ENCODE data around the gene FBXO10.
"Not testable (repeated sequence)": the region's sequence is repeated elsewhere in the genome, so short reads cannot be mapped to it uniquely, and the experiment has no call there.

FBXO10 gene

GRCh38 chr9:37550781-37551180, 25.4 kb downstream of the FBXO10 start:
- no peak for FAIRE-seq
- no peak for DNase-seq (ENCODE audit: low spot score)

DNA sequence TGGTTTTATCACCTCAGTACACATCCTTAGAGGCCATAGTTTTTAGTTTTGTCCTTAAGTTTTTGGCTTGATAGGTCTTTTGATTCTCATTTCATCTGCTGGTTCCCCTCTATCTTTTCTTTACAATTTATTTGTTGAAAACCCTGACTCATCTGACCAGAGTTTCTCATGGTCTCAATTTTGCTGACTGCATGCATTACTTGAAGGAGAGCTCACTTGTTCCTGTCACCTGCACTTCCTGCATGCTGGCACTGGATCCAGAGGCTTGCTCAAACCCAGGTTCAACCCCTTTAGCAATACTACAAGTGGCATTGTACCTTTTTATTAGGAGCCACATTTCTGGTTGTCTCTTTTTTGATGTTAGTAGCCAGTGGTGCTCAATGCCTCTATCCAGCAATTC, 26.7 kb downstream of the FBXO10 start:
- DNase-seq (ENCODE audit: low spot score) (no peak), FAIRE-seq (no peak)

GRCh38 chr9:37547328-37547878, 28.8 kb downstream of the FBXO10 start:
- FAIRE-seq (no peak), DNase-seq (ENCODE audit: low spot score) (no peak)

- DNase-seq (ENCODE audit: low spot score) (no peak), FAIRE-seq (no peak)
Measured at GRCh38 chr9:37543468-37543867, 32.7 kb downstream of the FBXO10 start.

- FAIRE-seq (no peak), DNase-seq (ENCODE audit: low spot score) (no peak)
Measured at GRCh38 chr9:37542895-37543294, 33.3 kb downstream of the FBXO10 start.

- no peak for DNase-seq (ENCODE audit: low spot score)
- FAIRE-seq = no peak
Measured at GRCh38 chr9:37542488-37542887, 33.7 kb downstream of the FBXO10 start.

- DNase-seq (ENCODE audit: low spot score) = no peak
- FAIRE-seq = peak; percentile 37
Measured at GRCh38 chr9:37541465-37541864, 34.7 kb downstream of the FBXO10 start.

GRCh38 chr9:37540634-37541033, 35.5 kb downstream of the FBXO10 start:
- no peak for FAIRE-seq
- DNase-seq (ENCODE audit: low spot score) = no peak

DNA sequence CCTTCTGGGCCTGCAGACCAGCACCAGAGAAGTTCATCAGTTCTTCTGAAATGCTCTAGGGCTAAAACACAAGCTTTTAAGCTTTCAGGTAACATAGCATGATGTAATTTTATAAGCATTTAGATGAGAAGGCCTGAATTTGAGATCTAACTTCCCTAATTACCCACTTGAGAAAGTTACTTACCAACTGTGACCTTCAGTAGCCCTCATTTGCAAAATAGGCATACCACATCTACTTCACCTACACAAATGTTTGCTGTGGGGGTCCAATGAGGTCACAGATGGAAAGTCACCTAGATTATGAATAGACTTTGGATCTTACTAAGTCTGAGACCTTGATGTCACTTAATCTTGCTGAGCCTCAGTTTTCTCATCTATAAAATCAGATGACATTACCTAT, 36.5 kb downstream of the FBXO10 start:
- FAIRE-seq (no peak), DNase-seq (ENCODE audit: low spot score) (no peak)

DNA sequence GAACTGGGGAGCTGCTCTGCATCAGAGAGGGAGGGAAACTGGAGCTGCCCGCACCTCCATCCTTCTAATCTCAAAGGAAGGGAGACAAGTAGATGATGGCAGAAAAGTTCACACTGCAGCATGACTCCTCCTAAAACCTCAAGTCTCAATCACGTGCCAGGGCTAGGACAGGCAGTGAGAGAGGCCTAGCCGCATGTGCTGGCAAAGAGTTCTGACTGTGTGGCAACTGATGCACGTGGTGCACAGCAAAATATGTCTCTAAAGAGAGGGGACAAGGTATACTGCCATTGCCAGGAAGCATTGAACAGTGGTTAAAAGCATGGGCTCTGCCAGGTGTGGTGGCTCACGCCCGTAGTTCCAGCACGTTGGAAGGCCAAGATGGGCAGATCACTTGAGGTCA, 38.1 kb downstream of the FBXO10 start:
- DNase-seq (ENCODE audit: low spot score) (no peak), FAIRE-seq (no peak)

DNA sequence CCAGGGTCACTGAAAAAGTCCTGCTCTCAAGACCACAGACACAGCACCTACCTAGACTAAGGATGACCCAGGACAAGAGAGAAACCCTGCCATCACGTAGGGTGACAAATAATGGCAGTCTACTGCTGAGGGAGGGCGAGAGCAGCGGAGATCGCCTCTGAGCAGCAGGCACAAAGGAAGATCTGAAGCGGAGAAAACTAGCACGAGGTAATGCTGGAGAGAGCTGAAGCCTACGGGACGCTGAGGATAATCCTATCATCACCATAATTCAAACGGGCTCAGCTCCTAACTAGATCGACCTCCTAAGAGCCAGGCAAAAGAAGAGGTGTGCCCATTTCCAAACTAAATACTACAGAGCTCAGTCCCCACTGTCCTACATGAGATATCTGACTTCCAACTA, 41.3 kb downstream of the FBXO10 start:
- FAIRE-seq = no peak
- DNase-seq (ENCODE audit: low spot score) = no peak

GRCh38 chr9:37534412-37534811, 41.8 kb downstream of the FBXO10 start:
- no peak for FAIRE-seq
- DNase-seq (ENCODE audit: low spot score) = no peak

DNA sequence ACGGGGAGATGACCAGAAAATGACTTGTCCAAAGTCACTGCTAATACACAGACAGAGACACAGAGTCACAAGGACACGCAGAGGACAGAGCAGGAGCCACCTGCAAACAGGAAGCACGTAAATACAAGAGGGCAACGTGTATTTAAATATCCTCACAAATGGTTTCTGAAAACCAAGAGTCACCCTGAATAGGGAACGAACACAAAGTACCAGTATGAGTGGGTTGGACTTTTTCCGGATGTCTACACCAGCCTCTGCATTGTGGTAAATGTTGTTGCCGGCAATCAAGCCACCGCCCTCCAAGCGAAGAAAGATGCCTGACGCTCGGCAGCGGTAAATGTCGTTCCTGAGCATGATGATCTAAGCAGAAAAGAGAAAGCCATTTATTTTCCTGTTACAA, 44.5 kb downstream of the FBXO10 start:
- FAIRE-seq = no peak
- no peak for DNase-seq (ENCODE audit: low spot score)

DNA sequence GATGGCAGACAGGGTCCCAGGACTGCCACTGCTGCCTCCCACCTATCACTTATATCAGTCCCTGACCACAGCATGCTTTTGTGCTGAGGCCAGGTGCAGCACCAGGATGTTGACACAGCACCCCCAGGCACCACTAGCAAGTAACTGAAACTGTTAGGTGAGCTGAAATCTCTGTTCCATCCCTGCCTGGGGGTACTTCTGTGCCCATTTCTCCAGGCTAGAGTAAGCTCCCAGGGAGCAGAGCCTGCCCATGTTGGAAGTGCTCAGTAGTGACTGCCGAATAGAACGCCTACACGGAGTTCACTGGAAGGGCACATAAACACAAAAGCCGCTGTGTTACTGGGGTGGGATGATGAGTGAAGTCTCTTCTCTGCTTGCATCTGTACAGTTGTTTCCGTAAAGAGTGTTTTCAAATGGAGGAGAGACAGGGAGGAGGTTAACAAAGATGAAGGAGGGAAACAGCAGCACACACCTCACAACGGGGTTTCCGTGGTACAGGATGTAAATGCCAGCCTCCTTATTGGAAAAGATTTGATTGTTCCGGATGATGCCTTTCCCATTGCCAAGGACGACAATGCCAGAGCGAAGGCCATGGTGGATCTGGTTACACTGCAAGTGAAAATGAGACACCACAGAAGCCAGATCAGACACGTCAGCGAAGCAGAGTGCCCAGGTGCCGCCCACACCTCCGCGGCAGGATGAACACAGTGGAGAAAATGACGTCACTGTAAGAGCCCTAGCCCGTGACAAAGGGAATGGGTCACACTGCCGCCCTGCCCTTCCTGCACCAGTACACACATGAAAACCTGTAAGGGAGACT, 47.3 kb downstream of the FBXO10 start:
- FAIRE-seq (no peak), DNase-seq (ENCODE audit: low spot score) (peak; percentile 24)

DNA sequence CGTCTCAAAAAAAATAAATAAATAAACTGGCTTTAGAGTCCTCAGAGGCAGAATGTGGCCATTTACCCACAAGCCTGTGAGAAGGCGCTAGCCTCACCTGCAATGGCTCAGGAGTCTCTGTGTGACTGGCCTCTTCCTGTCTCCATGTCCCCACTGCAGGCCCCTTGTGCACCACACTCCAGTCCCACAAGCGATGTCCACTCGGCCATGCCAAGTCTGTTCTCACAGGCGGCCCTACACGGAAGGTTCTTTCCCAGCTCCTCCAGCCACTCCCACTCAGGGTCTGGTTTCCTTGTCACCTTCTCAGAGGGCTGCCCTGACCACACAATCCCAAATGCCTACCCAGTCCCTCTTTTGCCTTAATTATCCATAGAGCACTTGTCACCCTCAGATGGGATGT, 52.3 kb downstream of the FBXO10 start:
- no peak for DNase-seq (ENCODE audit: low spot score)

GRCh38 chr9:37522971-37523370, 53.2 kb downstream of the FBXO10 start:
- no peak for DNase-seq (ENCODE audit: low spot score)
- FAIRE-seq = no peak

More for the DNA sequence above, 52.3 kb downstream of the FBXO10 start:
- FAIRE-seq = no peak

GRCh38 chr9:37521111-37521510, 55.1 kb downstream of the FBXO10 start:
- no peak for DNase-seq (ENCODE audit: low spot score)
- FAIRE-seq = no peak

DNA sequence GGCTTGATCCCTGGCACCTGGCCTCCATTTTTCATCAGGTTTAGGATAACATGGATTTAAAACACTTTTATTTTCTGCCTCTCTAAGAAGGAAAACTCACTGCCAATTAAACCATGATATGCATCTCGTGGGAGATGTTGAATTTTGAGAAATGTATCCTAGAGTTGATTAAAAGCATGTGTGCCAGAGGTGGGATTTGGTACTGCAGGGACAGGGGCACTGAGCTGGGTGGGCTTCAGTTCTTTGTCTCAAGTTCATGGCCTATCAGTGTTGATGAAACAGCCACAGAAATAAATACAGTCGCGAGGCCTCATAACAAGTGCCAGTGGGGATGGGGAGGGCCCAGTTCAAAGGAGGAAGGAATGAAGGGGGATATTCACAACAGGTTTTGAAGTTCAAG, 55.5 kb downstream of the FBXO10 start:
- no peak for DNase-seq (ENCODE audit: low spot score)
- no peak for FAIRE-seq

GRCh38 chr9:37517923-37518322, 58.3 kb downstream of the FBXO10 start:
- FAIRE-seq = no peak
- no peak for DNase-seq (ENCODE audit: low spot score)

DNA sequence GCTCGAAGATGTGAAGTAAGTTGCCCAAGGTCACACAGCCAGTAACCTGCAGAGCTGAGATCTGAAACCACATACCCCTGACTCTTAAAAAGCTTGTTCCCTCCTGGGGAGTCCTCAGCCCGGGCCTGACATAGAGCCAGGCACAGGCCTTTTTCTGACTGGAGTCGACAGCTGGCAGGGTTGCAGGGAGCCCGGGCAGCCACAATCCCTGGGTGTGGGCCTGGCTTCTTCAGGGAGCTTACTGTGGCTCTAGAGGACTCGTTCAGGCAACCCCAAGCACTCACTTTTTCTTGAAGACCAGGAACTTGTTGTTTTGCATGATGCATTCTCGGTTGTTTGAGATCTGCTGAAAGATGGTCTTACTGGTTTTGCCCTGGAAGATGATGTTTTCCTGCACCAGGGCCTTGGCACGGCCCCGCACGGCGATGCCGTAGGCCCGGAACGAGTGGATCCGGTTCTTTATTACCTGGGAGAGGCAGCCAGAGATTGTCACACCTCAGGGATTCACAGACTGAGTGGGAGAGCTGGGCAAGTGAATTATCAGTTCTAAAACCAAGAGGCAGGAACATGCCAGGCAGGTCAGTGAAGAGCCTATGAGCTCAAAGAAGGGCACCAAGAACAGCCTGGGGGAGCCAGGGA, 60.4 kb downstream of the FBXO10 start:
- DNase-seq (ENCODE audit: low spot score) (no peak), FAIRE-seq (no peak)

DNA sequence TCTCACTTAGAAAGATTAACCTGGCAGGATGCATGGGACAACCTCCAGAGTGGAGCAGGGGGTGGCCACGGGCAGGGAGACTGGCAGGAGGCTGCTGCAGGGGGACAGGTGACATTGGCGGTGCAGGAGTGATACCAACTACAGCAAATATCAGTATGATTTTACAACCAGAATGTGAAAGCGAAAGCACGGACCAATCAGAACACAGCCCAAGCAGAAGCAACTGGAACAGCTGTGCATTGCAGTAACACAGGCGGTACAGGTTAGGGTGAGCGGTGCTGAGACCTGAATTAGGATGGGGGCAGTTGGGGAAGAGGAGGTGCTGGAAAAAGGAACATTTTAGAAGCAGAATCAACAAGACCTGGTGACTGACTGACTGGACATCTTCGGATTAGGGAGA, 61.2 kb downstream of the FBXO10 start:
- no peak for FAIRE-seq
- no peak for DNase-seq (ENCODE audit: low spot score)

GRCh38 chr9:37514415-37514814, 61.8 kb downstream of the FBXO10 start:
- not testable (repeated sequence) for FAIRE-seq; DNase-seq (ENCODE audit: low spot score)

GRCh38 chr9:37512437-37512836, 63.7 kb downstream of the FBXO10 start:
- DNase-seq (ENCODE audit: low spot score) = no peak
- no peak for FAIRE-seq
